ENCODE data around the gene PDS5B. TPM values are rescaled to one million over a fixed set of nuclear protein-coding genes. Genes with fewer than 3 reads are reported as not detected.

Gene PDS5B
- total and polyA plus RNA-seq, 4 donors: 3.6 to 24.3 (median 12.9) TPM

GRCh38 chr13:32627793-32628192 lies 41.5 kb downstream of the PDS5B start:
- Histone ChIP-seq H3K36me3 (ENCODE audit: control insufficient read depth in 4 of 4, insufficient read depth in 3 of 4, low read depth in 1 of 4, low read length in 3 of 4) (no peaks in the 10 kb centered on the region), H3K27me3 (ENCODE audit: control insufficient read depth in 4 of 4, insufficient read depth in 4 of 4, low read length in 3 of 4) (no peaks in the 10 kb centered on the region), H3K9me3 (ENCODE audit: control insufficient read depth in 4 of 4, low read length in 3 of 4) (peaks cover 0 to 5% (median 2%) of the 10 kb centered on the region in 4 donors), H3K9ac (ENCODE audit: low read depth in 1 of 2, low read length in 2 of 2) (no peak overlapping the region), H3K4me1 (ENCODE audit: control insufficient read depth in 4 of 4, insufficient read depth in 4 of 4, low read length in 3 of 4) (peaks cover 5 to 15% (median 11%) of the 10 kb centered on the region in 4 donors), H3K4me3 (ENCODE audit: low read depth in 1 of 3, low read length in 3 of 3) (no peak overlapping the region), H3K27ac (ENCODE audit: low read depth in 1 of 2, low read length in 2 of 2) (no peak overlapping the region)
- no peak for DNase-seq (ENCODE audit: low spot score)
- TF ChIP-seq FOXA1 (IDR thresholded peaks at IDR 0.05) (no peak), HNF4A (conservative IDR thresholded peaks at IDR 0.05) (peak in 1 of 2 donors; percentile 14)
- WGBS: 13% methylated on average over 1 of the region's 1 CpG

DNA sequence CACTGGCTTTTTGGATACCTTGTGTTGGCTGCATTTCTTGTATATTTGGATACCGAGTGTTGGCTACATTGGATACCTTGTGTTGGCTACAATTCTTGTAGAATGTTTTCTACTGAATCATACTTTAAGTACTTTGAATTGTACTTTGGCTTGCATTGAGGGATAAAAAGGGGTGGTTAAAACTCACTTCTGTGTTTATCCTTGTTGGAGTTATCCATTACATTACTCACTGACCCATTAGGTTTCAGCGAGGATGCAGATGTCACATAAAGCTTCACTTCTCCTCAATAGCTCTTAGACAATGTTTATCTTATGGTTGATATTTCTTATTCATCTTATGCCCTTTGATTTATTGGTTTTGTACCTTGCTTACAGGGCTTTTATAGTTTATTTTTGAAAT lies 43.1 kb downstream of the PDS5B start:
- Histone ChIP-seq H3K36me3 (ENCODE audit: control insufficient read depth in 4 of 4, insufficient read depth in 3 of 4, low read depth in 1 of 4, low read length in 3 of 4) (no peaks in the 10 kb centered on the region), H3K27me3 (ENCODE audit: control insufficient read depth in 4 of 4, insufficient read depth in 4 of 4, low read length in 3 of 4) (no peaks in the 10 kb centered on the region), H3K9me3 (ENCODE audit: control insufficient read depth in 4 of 4, low read length in 3 of 4) (no peaks in the 10 kb centered on the region), H3K4me1 (ENCODE audit: control insufficient read depth in 4 of 4, insufficient read depth in 4 of 4, low read length in 3 of 4) (peaks cover 5 to 15% (median 11%) of the 10 kb centered on the region in 4 donors), H3K4me3 (ENCODE audit: low read depth in 1 of 3, low read length in 3 of 3) (no peak overlapping the region), H3K9ac (ENCODE audit: low read depth in 1 of 2, low read length in 2 of 2) (no peak overlapping the region), H3K27ac (ENCODE audit: low read depth in 1 of 2, low read length in 2 of 2) (no peak overlapping the region)
- 73% methylated on average over 2 of the region's 2 CpGs for WGBS
- TF ChIP-seq RAD21 (IDR thresholded peaks at IDR 0.05) (no peak), EGR1 (IDR thresholded peaks at IDR 0.05; ENCODE audit: low read depth in 2 of 2) (no peak), HNF4G (IDR thresholded peaks at IDR 0.05) (no peak), REST (IDR thresholded peaks at IDR 0.05) (no peak), GABPA (IDR thresholded peaks at IDR 0.05 in 1 of 2, conservative IDR thresholded peaks at IDR 0.05 in 1 of 2) (no peak), HNF4A (conservative IDR thresholded peaks at IDR 0.05) (no peak), FOXA2 (IDR thresholded peaks at IDR 0.05) (no peak), FOXA1 (IDR thresholded peaks at IDR 0.05) (no peak), JUND (IDR thresholded peaks at IDR 0.05) (no peak), TAF1 (conservative IDR thresholded peaks at IDR 0.05) (no peak), ZBTB33 (IDR thresholded peaks at IDR 0.05) (no peak)
- TF ChIP-seq, protein P1, sequence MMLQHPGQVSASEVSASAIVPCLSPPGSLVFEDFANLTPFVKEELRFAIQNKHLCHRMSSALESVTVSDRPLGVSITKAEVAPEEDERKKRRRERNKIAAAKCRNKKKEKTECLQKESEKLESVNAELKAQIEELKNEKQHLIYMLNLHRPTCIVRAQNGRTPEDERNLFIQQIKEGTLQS (IDR thresholded peaks at IDR 0.05): no peak
- TF ChIP-seq, protein P2, sequence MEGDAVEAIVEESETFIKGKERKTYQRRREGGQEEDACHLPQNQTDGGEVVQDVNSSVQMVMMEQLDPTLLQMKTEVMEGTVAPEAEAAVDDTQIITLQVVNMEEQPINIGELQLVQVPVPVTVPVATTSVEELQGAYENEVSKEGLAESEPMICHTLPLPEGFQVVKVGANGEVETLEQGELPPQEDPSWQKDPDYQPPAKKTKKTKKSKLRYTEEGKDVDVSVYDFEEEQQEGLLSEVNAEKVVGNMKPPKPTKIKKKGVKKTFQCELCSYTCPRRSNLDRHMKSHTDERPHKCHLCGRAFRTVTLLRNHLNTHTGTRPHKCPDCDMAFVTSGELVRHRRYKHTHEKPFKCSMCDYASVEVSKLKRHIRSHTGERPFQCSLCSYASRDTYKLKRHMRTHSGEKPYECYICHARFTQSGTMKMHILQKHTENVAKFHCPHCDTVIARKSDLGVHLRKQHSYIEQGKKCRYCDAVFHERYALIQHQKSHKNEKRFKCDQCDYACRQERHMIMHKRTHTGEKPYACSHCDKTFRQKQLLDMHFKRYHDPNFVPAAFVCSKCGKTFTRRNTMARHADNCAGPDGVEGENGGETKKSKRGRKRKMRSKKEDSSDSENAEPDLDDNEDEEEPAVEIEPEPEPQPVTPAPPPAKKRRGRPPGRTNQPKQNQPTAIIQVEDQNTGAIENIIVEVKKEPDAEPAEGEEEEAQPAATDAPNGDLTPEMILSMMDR (IDR thresholded peaks at IDR 0.05; ENCODE audit: low read depth, low read length, missing input control): no peak
- no peak for DNase-seq (ENCODE audit: low spot score)

Data from liver (tissue), 9 donors.